ENCODE data around the gene CRB3. TPM values are rescaled to one million over a fixed set of nuclear protein-coding genes. Genes with fewer than 3 reads are reported as not detected.

Gene CRB3
- total and polyA plus RNA-seq, 2 experiments from 2014 or later: 11.8 to 44.4 TPM

DNA sequence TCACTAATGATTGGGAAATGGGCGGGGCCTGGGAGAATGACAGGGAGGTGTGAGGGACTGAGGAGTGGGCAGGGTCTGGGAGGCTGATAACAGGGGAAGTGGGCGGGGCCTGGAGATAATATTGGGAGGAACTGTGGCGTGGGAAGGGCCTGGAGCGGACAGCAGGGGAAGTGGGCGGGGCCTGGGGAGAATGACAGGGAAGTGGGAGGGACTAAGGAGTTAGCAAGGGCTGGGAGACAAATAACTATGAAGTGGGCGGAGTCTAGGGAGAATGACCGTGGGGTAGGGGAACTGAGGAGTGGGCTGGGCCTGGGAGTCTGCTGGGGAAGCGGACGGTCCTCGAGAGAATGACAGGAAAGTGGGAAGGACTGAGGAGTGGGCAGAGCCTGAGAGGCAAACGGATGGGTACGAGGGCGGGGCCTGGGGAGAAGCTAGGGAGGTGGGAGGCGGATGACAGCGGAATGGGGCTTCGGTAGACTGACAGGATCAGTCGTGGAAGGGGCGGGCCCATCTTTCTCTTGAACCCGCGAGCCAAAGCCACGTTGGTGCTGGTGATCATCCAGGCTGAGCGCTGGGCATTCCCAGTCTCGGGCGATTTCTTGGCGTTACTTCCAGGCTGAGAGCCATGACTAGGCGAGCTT lies 52.1 kb downstream of the CRB3 start:
- Histone ChIP-seq H3K27me3 (ENCODE audit: insufficient read depth) (no peaks in the 10 kb centered on the region), H3F3A (replicated peaks; ENCODE audit: low read depth) (no peaks in the 10 kb centered on the region), H3K27ac (ENCODE audit: low read depth) (no peak overlapping the region), H2AFZ (peak overlapping the region; percentile 98), H3K79me2 (replicated peaks; ENCODE audit: insufficient read depth) (no peaks in the 10 kb centered on the region), H3K4me2 (peak overlapping the region; percentile 85), H3K36me3 (ENCODE audit: insufficient read depth) (no peaks in the 10 kb centered on the region), H3K9me2 (ENCODE audit: insufficient read depth) (no peaks in the 10 kb centered on the region), H4K20me1 (replicated peaks; ENCODE audit: insufficient read depth) (no peaks in the 10 kb centered on the region), H3K4me1 (ENCODE audit: insufficient read depth) (no peaks in the 10 kb centered on the region), H3K4me3 (peak overlapping the region; percentile 70)
- ATAC-seq: peak; percentile 79
- Mint-ChIP-seq H3K4me1 (peaks cover 3% of the 10 kb centered on the region), H3K27ac (no peak overlapping the region), H3K4me3 (peak overlapping the region; percentile 82), H3K27me3 (ENCODE audit: insufficient read depth, low read depth, poor library complexity) (peaks cover 13% of the 10 kb centered on the region), H3K9me3 (peaks cover 12% of the 10 kb centered on the region), H3K36me3 (ENCODE audit: low read depth) (peaks cover 2% of the 10 kb centered on the region; the same call in 2 of the 3 replicates)
- DNase-seq (ENCODE audit: low spot score): peak; percentile 100
- no peak for TF ChIP-seq ZNF114 (CRISPR knock-in tag; IDR thresholded peaks at IDR 0.05)

Small RNA genes lying within 50 kb of the gene (microRNA-seq; reads per million reads assigned to microRNA genes)
- gene MIR3940: 4.7 reads per million, percentile 20 among the genes with 10 or more reads in this experiment

Small RNA genes lying within 50 kb of the gene (small RNA-seq; reads per million reads assigned to genes)
- not detected for gene AC010503.2 (ENCODE audit: low replicate concordance)

Other genes starting within 250 kb of the CRB3 start
- 15.4 and 23.4 TPM in 2 replicates for gene MLLT1, start 184.3 kb upstream of the CRB3 start, total RNA-seq (2014; rRNA removed; shearing (Covaris generic))
- gene MLLT1, start 184.3 kb upstream of the CRB3 start, polyA plus RNA-seq (2016; fragmentation: Nextera tagmentation; extraction: Ambion mirVana): 17.8 and 19.9 TPM in 2 replicates
- gene ACER1, start 130.7 kb upstream of the CRB3 start, total RNA-seq (2014; rRNA removed; shearing (Covaris generic)): not detected in 2 replicates
- not detected in 2 replicates for gene ACER1, start 130.7 kb upstream of the CRB3 start, polyA plus RNA-seq (2016; fragmentation: Nextera tagmentation; extraction: Ambion mirVana)
- 96.7 and 110 TPM in 2 replicates for gene CLPP, start 102.7 kb upstream of the CRB3 start, total RNA-seq (2014; rRNA removed; shearing (Covaris generic))
- 65.7 and 76.4 TPM in 2 replicates for gene CLPP, start 102.7 kb upstream of the CRB3 start, polyA plus RNA-seq (2016; fragmentation: Nextera tagmentation; extraction: Ambion mirVana)
- 52.0 and 75.4 TPM in 2 replicates for gene ALKBH7, start 91.5 kb upstream of the CRB3 start, total RNA-seq (2014; rRNA removed; shearing (Covaris generic))
- 66.3 and 76.1 TPM in 2 replicates for gene ALKBH7, start 91.5 kb upstream of the CRB3 start, polyA plus RNA-seq (2016; fragmentation: Nextera tagmentation; extraction: Ambion mirVana)
- gene PSPN, start 88.3 kb upstream of the CRB3 start, total RNA-seq (2014; rRNA removed; shearing (Covaris generic)): 0.93 and 1.2 TPM in 2 replicates
- 0.82 and 1.5 TPM in 2 replicates for gene PSPN, start 88.3 kb upstream of the CRB3 start, polyA plus RNA-seq (2016; fragmentation: Nextera tagmentation; extraction: Ambion mirVana)
- 44.4 and 65.5 TPM in 2 replicates for gene GTF2F1, start 71.1 kb upstream of the CRB3 start, total RNA-seq (2014; rRNA removed; shearing (Covaris generic))
- gene GTF2F1, start 71.1 kb upstream of the CRB3 start, polyA plus RNA-seq (2016; fragmentation: Nextera tagmentation; extraction: Ambion mirVana): 62.1 and 76.1 TPM in 2 replicates
- 359 and 367 TPM in 2 replicates for gene KHSRP, start 39.5 kb upstream of the CRB3 start, total RNA-seq (2014; rRNA removed; shearing (Covaris generic))
- 129 and 144 TPM in 2 replicates for gene KHSRP, start 39.5 kb upstream of the CRB3 start, polyA plus RNA-seq (2016; fragmentation: Nextera tagmentation; extraction: Ambion mirVana)
- 0.35 TPM in 1 of 2 replicates, not detected in the other for gene SLC25A41, start 30.5 kb upstream of the CRB3 start, total RNA-seq (2014; rRNA removed; shearing (Covaris generic))
- gene SLC25A41, start 30.5 kb upstream of the CRB3 start, polyA plus RNA-seq (2016; fragmentation: Nextera tagmentation; extraction: Ambion mirVana): 0.23 and 0.24 TPM in 2 replicates
- 90.5 and 96.4 TPM in 2 replicates for gene SLC25A23, start 4.5 kb upstream of the CRB3 start, total RNA-seq (2014; rRNA removed; shearing (Covaris generic))
- gene SLC25A23, start 4.5 kb upstream of the CRB3 start, polyA plus RNA-seq (2016; fragmentation: Nextera tagmentation; extraction: Ambion mirVana): 25.1 and 25.7 TPM in 2 replicates
- gene DENND1C, start 17.5 kb downstream of the CRB3 start, total RNA-seq (2014; rRNA removed; shearing (Covaris generic)): 2.8 and 3.1 TPM in 2 replicates
- gene DENND1C, start 17.5 kb downstream of the CRB3 start, polyA plus RNA-seq (2016; fragmentation: Nextera tagmentation; extraction: Ambion mirVana): 6.1 and 6.3 TPM in 2 replicates
- 31.1 and 41.7 TPM in 2 replicates for gene TUBB4A, start 38.0 kb downstream of the CRB3 start, total RNA-seq (2014; rRNA removed; shearing (Covaris generic))
- 32.9 and 34.6 TPM in 2 replicates for gene TUBB4A, start 38.0 kb downstream of the CRB3 start, polyA plus RNA-seq (2016; fragmentation: Nextera tagmentation; extraction: Ambion mirVana)
- gene TNFSF9, start 66.8 kb downstream of the CRB3 start, total RNA-seq (2014; rRNA removed; shearing (Covaris generic)): 5.3 and 9.1 TPM in 2 replicates
- gene TNFSF9, start 66.8 kb downstream of the CRB3 start, polyA plus RNA-seq (2016; fragmentation: Nextera tagmentation; extraction: Ambion mirVana): 2.6 and 2.8 TPM in 2 replicates
- 2.0 and 7.3 TPM in 2 replicates for gene CD70, start 126.9 kb downstream of the CRB3 start, total RNA-seq (2014; rRNA removed; shearing (Covaris generic))
- 7.1 and 7.3 TPM in 2 replicates for gene CD70, start 126.9 kb downstream of the CRB3 start, polyA plus RNA-seq (2016; fragmentation: Nextera tagmentation; extraction: Ambion mirVana)
- gene TNFSF14, start 205.9 kb downstream of the CRB3 start, total RNA-seq (2014; rRNA removed; shearing (Covaris generic)): not detected in 2 replicates
- not detected in 2 replicates for gene TNFSF14, start 205.9 kb downstream of the CRB3 start, polyA plus RNA-seq (2016; fragmentation: Nextera tagmentation; extraction: Ambion mirVana)

All from GM23338 (cell line).